ENCODE measurements around the gene IGF2. TPM values are rescaled to one million over a fixed set of nuclear protein-coding genes. Genes with fewer than 3 reads are reported as not detected.

IGF2 gene
- total RNA-seq, 1 donor from 2014 or later: 75.0 TPM

- intact Hi-C loops (cut with micrococcal nuclease): no loop called here
- Histone ChIP-seq H3K27ac (replicated peaks) (no peak overlapping the region), H3K9me3 (replicated peaks) (no peaks in the 10 kb centered on the region), H3K4me1 (peaks cover 28% of the 10 kb centered on the region), H3K27me3 (ENCODE audit: low read depth) (peaks cover 99% of the 10 kb centered on the region), H3K4me3 (peak overlapping the region; percentile 50), H3K36me3 (no peaks in the 10 kb centered on the region)
- no peak for DNase-seq
- TF ChIP-seq, protein P1, sequence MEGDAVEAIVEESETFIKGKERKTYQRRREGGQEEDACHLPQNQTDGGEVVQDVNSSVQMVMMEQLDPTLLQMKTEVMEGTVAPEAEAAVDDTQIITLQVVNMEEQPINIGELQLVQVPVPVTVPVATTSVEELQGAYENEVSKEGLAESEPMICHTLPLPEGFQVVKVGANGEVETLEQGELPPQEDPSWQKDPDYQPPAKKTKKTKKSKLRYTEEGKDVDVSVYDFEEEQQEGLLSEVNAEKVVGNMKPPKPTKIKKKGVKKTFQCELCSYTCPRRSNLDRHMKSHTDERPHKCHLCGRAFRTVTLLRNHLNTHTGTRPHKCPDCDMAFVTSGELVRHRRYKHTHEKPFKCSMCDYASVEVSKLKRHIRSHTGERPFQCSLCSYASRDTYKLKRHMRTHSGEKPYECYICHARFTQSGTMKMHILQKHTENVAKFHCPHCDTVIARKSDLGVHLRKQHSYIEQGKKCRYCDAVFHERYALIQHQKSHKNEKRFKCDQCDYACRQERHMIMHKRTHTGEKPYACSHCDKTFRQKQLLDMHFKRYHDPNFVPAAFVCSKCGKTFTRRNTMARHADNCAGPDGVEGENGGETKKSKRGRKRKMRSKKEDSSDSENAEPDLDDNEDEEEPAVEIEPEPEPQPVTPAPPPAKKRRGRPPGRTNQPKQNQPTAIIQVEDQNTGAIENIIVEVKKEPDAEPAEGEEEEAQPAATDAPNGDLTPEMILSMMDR (IDR thresholded peaks at IDR 0.05; ENCODE audit: borderline replicate concordance): peak; percentile 29
Measured at GRCh38 chr11:2143799-2144543, 4.8 kb upstream of the IGF2 start.

GRCh38 chr11:2143477-2143798 lies 4.2 kb upstream of the IGF2 start:
- Histone ChIP-seq H3K4me1 (peaks cover 28% of the 10 kb centered on the region), H3K27me3 (ENCODE audit: low read depth) (peaks cover 99% of the 10 kb centered on the region), H3K27ac (replicated peaks) (no peak overlapping the region), H3K9me3 (replicated peaks) (no peaks in the 10 kb centered on the region), H3K36me3 (no peaks in the 10 kb centered on the region), H3K4me3 (peak overlapping the region; percentile 50)
- intact Hi-C loops (cut with micrococcal nuclease): no loop called here
- TF ChIP-seq, protein P1 (IDR thresholded peaks at IDR 0.05; ENCODE audit: borderline replicate concordance): no peak
- DNase-seq: no peak

GRCh38 chr11:2142762-2143202 lies 3.6 kb upstream of the IGF2 start:
- Histone ChIP-seq H3K4me1 (peaks cover 29% of the 10 kb centered on the region), H3K9me3 (replicated peaks) (no peaks in the 10 kb centered on the region), H3K36me3 (no peaks in the 10 kb centered on the region), H3K4me3 (no peak overlapping the region), H3K27me3 (ENCODE audit: low read depth) (peaks cover 97% of the 10 kb centered on the region), H3K27ac (replicated peaks) (no peak overlapping the region)
- no peak for DNase-seq
- intact Hi-C loops (cut with micrococcal nuclease): no loop called here
- TF ChIP-seq, protein P1 (IDR thresholded peaks at IDR 0.05; ENCODE audit: borderline replicate concordance): no peak

GRCh38 chr11:2142300-2142759 lies 3.1 kb upstream of the IGF2 start:
- Histone ChIP-seq H3K27ac (replicated peaks) (no peak overlapping the region), H3K4me1 (peaks cover 34% of the 10 kb centered on the region), H3K9me3 (replicated peaks) (no peaks in the 10 kb centered on the region), H3K4me3 (no peak overlapping the region), H3K36me3 (no peaks in the 10 kb centered on the region), H3K27me3 (ENCODE audit: low read depth) (peaks cover 97% of the 10 kb centered on the region)
- intact Hi-C loops (cut with micrococcal nuclease): no loop called here
- DNase-seq: no peak
- TF ChIP-seq, protein P1 (IDR thresholded peaks at IDR 0.05; ENCODE audit: borderline replicate concordance): no peak

GRCh38 chr11:2140411-2141400 lies 1.5 kb upstream of the IGF2 start:
- TF ChIP-seq, protein P1 (IDR thresholded peaks at IDR 0.05; ENCODE audit: borderline replicate concordance): no peak
- no peaks in the 10 kb centered on the region for H3K9me3 ChIP-seq (replicated peaks)
- intact Hi-C loops (cut with micrococcal nuclease): no loop called here
- peak overlapping the region; percentile 67 for H3K4me3 ChIP-seq
- peaks cover 97% of the 10 kb centered on the region for H3K27me3 ChIP-seq (ENCODE audit: low read depth)
- peak overlapping the region; percentile 55 for H3K27ac ChIP-seq (replicated peaks)
- peaks cover 49% of the 10 kb centered on the region for H3K4me1 ChIP-seq
- no peaks in the 10 kb centered on the region for H3K36me3 ChIP-seq
- DNase-seq: no peak

Measured in left ventricle myocardium inferior (tissue), 1 donor.